GM19239 (cell line): ENCODE data around the gene RPL22L1.
"Not testable (repeated sequence)": the region's sequence is repeated elsewhere in the genome, so short reads cannot be mapped to it uniquely, and the experiment has no call there.

Source experiments
- DNase-seq: peaks from one replicate; pipeline ENCODE4 v3.0.0; 2011; ENCODE audit warnings: low spot score; ENCODE audit not compliant: insufficient read length
- FAIRE-seq: peaks from 2 replicates; lab custom pipeline; 2011; peaks lifted over from hg19 to GRCh38; lab: Jason Lieb, UNC

Gene RPL22L1

GRCh38 chr3:170869645-170870593 lies at the start of gene RPL22L1:
RPL22L1 (minus strand) TSS chr3:170870195; CDS start chr3:170870167, 28 bp downstream.
- FAIRE-seq: peak; percentile 95

DNA sequence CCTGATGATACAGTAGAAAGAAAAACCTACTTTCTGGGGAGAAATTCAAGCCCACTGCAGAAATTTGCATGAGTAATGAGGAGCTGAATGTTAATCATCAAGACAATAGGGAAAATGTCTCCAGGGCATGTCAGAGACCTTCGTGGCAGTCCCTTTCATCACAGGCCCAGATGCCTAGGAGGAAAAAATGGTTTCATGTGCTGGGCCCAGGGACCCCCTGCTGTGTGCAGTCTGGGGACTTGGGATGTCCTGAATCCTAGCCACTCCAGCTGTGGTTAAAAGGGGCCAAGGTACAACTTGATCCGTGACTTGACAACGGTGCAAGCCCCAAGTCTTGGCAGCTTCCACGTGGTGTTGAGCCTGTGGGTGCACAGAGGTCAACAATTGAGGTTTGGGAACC lies 48.7 kb upstream of the RPL22L1 start:
- no peak for FAIRE-seq

More at GRCh38 chr3:170869645-170870593, at the start of gene RPL22L1:
- DNase-seq: peak; percentile 74

GRCh38 chr3:170914690-170915089 lies 44.7 kb upstream of the RPL22L1 start:
- DNase-seq (no peak), FAIRE-seq (no peak)

More for the DNA sequence above, 48.7 kb upstream of the RPL22L1 start:
- no peak for DNase-seq

DNA sequence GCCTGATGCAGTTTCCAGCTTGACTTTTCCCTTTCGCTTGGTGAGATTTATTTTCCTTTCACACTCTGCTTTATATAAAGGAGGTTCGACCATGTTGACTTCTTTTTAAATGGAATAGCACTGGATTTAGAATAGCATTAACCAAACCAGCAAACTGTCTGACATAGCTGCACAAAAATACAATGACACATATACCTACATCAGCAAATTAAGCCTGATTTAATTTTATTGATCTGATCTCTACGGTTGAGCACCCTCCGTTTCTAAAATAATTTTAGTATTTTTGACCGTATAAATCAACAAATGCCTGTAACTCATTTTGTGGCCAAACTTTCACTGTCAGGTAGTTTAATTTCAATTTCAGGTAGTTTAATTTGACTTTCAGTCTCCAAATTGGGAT lies 44.2 kb upstream of the RPL22L1 start:
- DNase-seq (no peak), FAIRE-seq (no peak)

DNA sequence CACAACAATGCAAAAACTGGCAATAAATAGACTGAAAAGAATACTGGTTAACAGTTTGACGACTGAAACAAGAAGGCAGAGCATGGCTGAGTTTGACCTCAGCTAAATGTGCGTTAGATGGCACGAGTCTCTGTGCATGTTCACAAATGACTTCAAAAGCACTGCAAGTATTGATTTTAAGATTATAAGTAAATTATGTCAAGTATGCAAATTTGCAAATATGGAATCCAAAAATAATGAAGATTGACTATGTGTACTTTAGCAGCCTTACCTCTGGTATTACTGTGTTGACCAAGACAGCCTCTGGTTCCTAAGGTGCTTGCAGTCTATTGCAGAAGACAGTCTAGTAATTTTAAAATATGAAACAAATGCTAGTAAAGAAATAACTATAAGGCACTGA lies 41.1 kb upstream of the RPL22L1 start:
- no peak for DNase-seq
- no peak for FAIRE-seq

DNA sequence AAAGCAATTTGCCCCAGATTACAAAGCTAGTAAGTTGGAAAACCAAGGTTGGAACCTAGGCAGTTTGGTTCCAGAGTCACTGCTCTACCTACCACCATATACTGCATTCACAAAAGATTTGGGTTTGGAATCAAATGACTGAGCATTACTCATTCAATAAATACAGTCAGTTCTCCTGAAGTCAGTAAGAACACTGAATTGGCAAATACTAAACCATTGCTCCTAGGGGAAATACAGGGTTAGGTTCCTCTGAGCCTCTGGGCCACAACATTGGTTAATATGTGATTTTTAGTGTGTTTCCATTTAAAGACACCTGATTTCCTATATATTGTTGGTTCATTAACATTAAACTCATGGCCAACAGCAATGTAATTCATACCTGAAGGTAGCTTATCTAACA lies 40.5 kb upstream of the RPL22L1 start:
- FAIRE-seq (no peak), DNase-seq (no peak)

DNA sequence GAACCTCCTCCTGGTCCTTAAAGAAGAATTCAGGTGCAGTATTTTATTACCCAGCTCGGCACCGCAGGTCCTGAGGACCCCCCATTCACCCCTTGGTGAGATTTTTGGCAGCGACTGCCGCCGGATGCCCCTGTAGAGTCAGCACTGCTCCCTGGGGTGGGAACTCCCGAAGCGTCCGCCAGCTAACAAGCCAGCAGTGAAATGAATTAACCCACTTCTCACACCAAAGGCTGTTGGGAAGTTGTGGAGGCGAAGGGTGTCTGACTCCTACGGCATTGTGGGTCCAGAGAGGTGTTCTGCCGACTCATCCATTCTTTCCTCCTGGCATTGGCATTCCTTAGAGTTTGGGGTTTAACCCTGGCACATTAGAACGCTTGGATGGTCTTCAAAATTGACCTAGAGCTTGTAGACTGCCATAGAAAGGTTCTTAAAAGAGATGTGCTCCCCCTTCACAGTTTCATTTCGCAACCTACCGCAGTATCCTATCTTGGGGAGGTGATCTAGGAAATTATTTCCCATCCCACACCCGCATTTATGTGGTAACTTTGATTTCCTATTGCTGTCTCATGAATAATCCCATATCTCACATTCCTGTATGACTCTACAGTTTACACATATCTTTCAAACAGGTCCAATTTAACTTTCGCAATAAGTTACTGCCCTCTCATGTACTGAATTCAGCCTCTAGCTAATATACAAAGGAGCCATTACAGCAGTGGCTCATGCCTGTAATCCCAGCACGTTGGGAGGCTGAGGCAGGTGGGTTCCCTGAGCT lies 39.3 kb upstream of the RPL22L1 start:
- DNase-seq: no peak
- FAIRE-seq: no peak

- FAIRE-seq (peak; percentile 77), DNase-seq (peak; percentile 79)
These were observed 38.5 kb upstream of the RPL22L1 start, which contains the start of gene EIF5A2 for GRCh38 chr3:170908235-170909116. EIF5A2 (minus strand) TSS chr3:170908637; CDS start chr3:170907806, 831 bp downstream.

DNA sequence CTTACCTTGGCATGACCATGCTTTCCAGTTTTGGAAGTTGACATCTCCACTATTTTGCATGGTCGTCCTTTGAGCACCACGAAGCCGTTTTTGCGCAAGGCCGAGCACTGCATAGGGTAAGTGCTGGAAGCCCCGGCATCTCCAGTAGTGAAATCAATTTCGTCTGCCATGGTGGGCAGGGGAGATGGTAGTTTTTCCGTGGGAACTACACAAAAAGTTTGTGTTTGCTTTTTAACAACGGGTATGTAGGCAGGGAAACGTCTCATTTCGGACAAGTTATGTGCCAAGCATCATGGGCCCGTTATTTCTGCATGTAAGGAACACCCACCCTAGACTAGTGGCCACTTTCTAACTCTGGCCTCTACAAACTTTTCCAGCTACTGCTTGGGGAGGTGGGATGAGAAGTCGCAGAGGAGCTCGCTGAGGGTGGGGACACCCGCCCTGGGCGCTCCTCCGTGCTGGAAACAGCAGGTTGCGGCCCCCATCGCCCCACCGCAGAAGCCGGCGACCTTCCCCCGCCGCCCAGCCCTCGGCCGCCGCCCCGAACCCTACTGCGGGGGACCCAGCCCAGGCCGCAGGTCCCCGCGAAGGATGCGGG lies 37.7 kb upstream of the RPL22L1 start:
- no peak for FAIRE-seq
- peak; percentile 15 for DNase-seq

- DNase-seq (no peak), FAIRE-seq (no peak)
These were observed 35.9 kb upstream of the RPL22L1 start for GRCh38 chr3:170905862-170906261.

GRCh38 chr3:170903123-170903522 lies 33.1 kb upstream of the RPL22L1 start:
- DNase-seq (no peak), FAIRE-seq (no peak)

GRCh38 chr3:170899455-170899854 lies 29.5 kb upstream of the RPL22L1 start:
- no peak for DNase-seq
- FAIRE-seq: no peak

DNA sequence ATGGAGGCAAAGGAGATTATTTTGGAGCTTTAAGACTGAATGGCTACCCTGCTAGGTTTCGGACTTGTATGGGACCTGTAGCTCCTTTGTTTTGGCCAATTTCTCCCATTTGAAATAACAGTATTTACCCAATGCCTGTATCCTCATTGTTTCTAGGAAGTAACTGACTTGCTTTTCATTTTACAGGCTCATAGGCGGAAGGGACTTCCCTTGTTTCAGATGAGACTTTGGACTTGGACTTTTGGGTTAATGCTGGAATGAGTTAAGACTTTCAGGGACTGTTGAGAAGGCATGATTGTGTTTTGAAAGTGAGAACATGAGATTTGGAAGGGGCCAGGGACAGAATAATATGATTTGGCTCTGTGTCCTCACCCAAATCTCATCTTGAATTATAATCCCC lies 28.0 kb upstream of the RPL22L1 start:
- FAIRE-seq: no peak
- no peak for DNase-seq

GRCh38 chr3:170897199-170897598 lies 27.2 kb upstream of the RPL22L1 start:
- DNase-seq, FAIRE-seq: not testable (repeated sequence)

DNA sequence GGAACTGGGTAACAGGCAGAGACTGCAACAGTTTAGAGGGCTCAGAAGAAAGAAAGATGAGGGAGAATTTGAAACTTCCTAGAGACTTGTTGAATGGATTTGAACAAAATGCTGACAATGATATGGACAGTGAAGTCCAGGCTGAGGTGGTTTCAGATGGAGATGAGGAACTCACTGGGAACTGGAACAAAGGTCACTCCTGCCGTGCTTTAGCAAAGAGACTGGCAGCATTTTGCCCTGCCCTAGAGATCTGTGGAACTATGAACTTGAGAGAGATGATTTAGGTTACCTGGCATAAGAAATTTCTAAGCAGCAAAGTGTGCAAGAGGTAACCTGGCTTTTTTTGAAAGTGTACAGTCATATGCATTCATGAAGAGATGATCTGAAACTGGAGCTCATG lies 26.8 kb upstream of the RPL22L1 start:
- DNase-seq (no peak), FAIRE-seq (no peak)

GRCh38 chr3:170896333-170896732 lies 26.3 kb upstream of the RPL22L1 start:
- FAIRE-seq: not testable (repeated sequence)

GRCh38 chr3:170893895-170894294 lies 23.9 kb upstream of the RPL22L1 start:
- no peak for FAIRE-seq
- DNase-seq: no peak

More at GRCh38 chr3:170896333-170896732, 26.3 kb upstream of the RPL22L1 start:
- DNase-seq: not testable (repeated sequence)

DNA sequence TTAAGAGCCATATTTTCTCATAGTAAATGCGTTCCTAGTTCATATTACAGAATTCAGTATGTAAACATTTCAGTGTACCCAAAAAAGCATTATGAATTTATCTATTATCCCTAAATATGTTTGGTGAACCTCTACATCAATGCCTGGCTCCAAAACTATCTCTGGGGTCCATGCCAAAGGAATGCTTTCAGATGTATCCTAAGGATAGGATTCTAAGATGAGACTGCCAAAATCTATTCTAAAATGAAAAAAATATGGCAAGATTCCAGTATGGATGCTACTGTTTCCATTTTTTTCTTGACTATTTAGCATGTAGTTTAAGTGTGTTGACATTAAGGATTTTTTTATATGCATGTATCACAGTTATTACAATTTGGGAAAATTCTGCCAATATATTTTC lies 19.6 kb upstream of the RPL22L1 start:
- DNase-seq: no peak
- no peak for FAIRE-seq

GRCh38 chr3:170889132-170889531 lies 19.1 kb upstream of the RPL22L1 start:
- FAIRE-seq (no peak), DNase-seq (no peak)
